ENCODE data around the gene PGA3.
"Not testable (repeated sequence)": the region's sequence is repeated elsewhere in the genome, so short reads cannot be mapped to it uniquely, and the experiment has no call there.

- TF ChIP-seq POLR2AphosphoS5 (IDR thresholded peaks at IDR 0.05; ENCODE audit: borderline replicate concordance, low read depth, low read length); EZH2 (IDR thresholded peaks at IDR 0.05); FOXP2 (optimal IDR thresholded peaks at IDR 0.05; ENCODE audit: control extremely low read depth, extremely low read length, insufficient read depth): not testable (repeated sequence)
These were observed 27.7 kb downstream of the PGA3 start for GRCh38 chr11:61231033-61231432.

Measured in SK-N-MC (cell line).